ENCODE results near the gene SELENOO.
"Not testable (repeated sequence)": the region's sequence is repeated elsewhere in the genome, so short reads cannot be mapped to it uniquely, and the experiment has no call there.

SELENOO gene

DNA sequence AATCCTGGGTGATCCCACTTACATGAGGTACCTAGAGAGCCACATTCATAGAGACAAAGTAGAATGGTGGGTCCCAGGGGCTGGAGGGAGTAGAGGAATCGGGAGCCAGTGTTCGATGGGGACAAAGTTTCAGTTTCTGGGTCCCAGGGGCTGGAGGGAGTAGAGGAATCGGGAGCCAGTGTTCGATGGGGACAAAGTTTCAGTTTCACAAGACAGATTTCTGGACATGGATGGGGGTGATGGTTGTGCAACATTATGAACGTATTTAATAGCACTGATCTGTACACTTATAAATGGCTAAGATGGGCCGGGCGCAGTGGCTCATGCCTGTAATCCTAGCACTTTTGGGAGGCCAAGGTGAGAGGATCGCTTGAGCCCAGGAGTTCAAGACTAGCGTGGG is 4.2 kb downstream of the SELENOO start:
- not testable (repeated sequence) for H3K4me1 ChIP-seq (ENCODE audit: control insufficient read depth, insufficient read depth, low read length, poor library complexity, severe bottlenecking); H3K4me3 ChIP-seq (ENCODE audit: extremely low read depth, insufficient read depth, low read length, poor library complexity, severe bottlenecking); H3K27ac ChIP-seq (ENCODE audit: low read depth, low read length, severe bottlenecking)
- H3K36me3 ChIP-seq (ENCODE audit: control insufficient read depth, insufficient read depth, low read length) = peaks cover 64% of the 10 kb centered on the region
- WGBS, 2 experiments (ENCODE audit: insufficient coverage in 2 of 2) = 92 to 97% methylated on average over 9 of the region's 9 CpGs
- peaks cover 10% of the 10 kb centered on the region for H3K9me3 ChIP-seq (ENCODE audit: control insufficient read depth, low read length)

- 96 to 97% methylated on average over 37 to 39 of the region's 45 CpGs for WGBS, 2 experiments (ENCODE audit: insufficient coverage in 2 of 2)
- H3K27ac ChIP-seq (ENCODE audit: low read depth, low read length, severe bottlenecking) = no peak overlapping the region
These were observed 5.2 kb downstream of the SELENOO start for GRCh38 chr22:50205781-50206569.

GRCh38 chr22:50206599-50206998 is 5.8 kb downstream of the SELENOO start:
- H3K9me3 ChIP-seq (ENCODE audit: control insufficient read depth, low read length) = peaks cover 10% of the 10 kb centered on the region
- H3K36me3 ChIP-seq (ENCODE audit: control insufficient read depth, insufficient read depth, low read length) = peaks cover 80% of the 10 kb centered on the region
- 63 to 64% methylated on average over 8 to 10 of the region's 10 CpGs for WGBS, 2 experiments (ENCODE audit: insufficient coverage in 2 of 2)
- H3K4me3 ChIP-seq (ENCODE audit: extremely low read depth, insufficient read depth, low read length, poor library complexity, severe bottlenecking) = no peak overlapping the region
- H3K4me1 ChIP-seq (ENCODE audit: control insufficient read depth, insufficient read depth, low read length, poor library complexity, severe bottlenecking) = peaks cover 8% of the 10 kb centered on the region
- H3K27ac ChIP-seq (ENCODE audit: low read depth, low read length, severe bottlenecking) = no peak overlapping the region

More at GRCh38 chr22:50205781-50206569, 5.2 kb downstream of the SELENOO start:
- Histone ChIP-seq H3K4me1 (ENCODE audit: control insufficient read depth, insufficient read depth, low read length, poor library complexity, severe bottlenecking) (peaks cover 8% of the 10 kb centered on the region), H3K4me3 (ENCODE audit: extremely low read depth, insufficient read depth, low read length, poor library complexity, severe bottlenecking) (no peak overlapping the region), H3K9me3 (ENCODE audit: control insufficient read depth, low read length) (peaks cover 10% of the 10 kb centered on the region), H3K36me3 (ENCODE audit: control insufficient read depth, insufficient read depth, low read length) (peaks cover 74% of the 10 kb centered on the region)

DNA sequence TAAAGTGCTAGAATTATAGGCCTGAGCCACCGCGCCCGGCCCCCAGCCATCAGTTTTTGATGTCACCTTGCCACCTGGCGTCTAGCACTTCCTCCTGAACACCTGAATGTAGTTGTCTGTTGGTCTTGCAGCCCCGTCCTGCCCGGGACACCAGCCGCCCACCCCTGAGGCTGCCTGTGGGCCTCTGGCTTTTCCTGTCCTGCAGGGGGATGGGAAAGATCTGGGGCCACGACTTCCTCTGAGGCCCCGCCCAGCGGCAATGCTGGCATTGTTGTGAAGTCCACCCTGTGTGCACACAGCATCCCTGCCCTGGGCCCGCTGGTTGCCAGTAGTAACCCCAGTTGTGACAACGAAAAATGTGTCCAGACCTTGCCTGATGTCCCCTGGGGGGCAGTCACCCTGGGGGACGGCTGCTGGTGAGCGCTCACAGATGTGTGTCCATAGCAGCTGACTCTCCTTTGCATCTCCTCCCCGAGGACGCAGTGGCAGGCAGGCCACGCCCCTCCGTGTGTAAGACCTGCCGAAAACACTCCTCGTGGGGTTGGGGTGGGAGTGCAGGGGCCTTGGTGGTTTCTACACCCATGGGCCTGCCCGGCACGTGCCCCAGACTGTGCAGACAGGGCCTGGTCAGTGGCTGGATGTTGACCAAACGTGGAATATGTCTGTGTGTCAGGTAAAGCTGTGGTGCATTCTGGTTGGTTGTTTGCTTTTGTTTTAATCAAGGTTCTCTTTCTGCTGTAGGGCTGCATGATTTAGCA is 6.8 kb downstream of the SELENOO start:
- peaks cover 9% of the 10 kb centered on the region for H3K9me3 ChIP-seq (ENCODE audit: control insufficient read depth, low read length)
- H3K4me1 ChIP-seq (ENCODE audit: control insufficient read depth, insufficient read depth, low read length, poor library complexity, severe bottlenecking) = peaks cover 8% of the 10 kb centered on the region
- no peak overlapping the region for H3K4me3 ChIP-seq (ENCODE audit: extremely low read depth, insufficient read depth, low read length, poor library complexity, severe bottlenecking)
- 88 to 92% methylated on average over 18 to 23 of the region's 23 CpGs for WGBS, 2 experiments (ENCODE audit: insufficient coverage in 2 of 2)
- H3K27ac ChIP-seq (ENCODE audit: low read depth, low read length, severe bottlenecking) = no peak overlapping the region
- peaks cover 86% of the 10 kb centered on the region for H3K36me3 ChIP-seq (ENCODE audit: control insufficient read depth, insufficient read depth, low read length)

DNA sequence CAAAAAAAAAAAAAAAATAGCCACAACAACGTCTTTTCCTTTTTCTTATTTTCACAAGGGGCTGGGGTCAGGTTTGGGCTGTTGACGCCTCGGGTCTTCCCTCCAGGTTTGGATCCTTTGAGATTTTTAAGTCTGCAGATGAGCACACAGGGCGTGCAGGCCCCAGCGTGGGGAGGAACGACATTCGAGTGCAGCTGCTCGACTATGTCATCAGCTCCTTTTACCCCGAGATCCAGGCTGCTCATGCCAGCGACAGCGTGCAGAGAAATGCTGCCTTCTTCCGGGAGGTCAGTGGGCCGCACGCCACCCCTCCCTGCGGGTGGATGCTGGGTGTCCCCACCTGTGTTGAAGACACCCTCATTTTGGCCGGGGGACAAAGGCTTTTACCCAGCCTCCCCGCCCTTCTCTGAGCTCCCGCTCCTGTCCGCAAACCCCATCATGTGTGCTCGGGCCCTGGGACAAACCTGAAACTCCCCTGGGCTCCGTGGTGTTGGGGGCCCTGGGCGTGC is 7.7 kb downstream of the SELENOO start:
- WGBS, 2 experiments (ENCODE audit: insufficient coverage in 2 of 2) = 94 to 96% methylated on average over 21 to 22 of the region's 22 CpGs
- Histone ChIP-seq H3K27ac (ENCODE audit: low read depth, low read length, severe bottlenecking) (no peak overlapping the region), H3K36me3 (ENCODE audit: control insufficient read depth, insufficient read depth, low read length) (peaks cover 85% of the 10 kb centered on the region)

DNA sequence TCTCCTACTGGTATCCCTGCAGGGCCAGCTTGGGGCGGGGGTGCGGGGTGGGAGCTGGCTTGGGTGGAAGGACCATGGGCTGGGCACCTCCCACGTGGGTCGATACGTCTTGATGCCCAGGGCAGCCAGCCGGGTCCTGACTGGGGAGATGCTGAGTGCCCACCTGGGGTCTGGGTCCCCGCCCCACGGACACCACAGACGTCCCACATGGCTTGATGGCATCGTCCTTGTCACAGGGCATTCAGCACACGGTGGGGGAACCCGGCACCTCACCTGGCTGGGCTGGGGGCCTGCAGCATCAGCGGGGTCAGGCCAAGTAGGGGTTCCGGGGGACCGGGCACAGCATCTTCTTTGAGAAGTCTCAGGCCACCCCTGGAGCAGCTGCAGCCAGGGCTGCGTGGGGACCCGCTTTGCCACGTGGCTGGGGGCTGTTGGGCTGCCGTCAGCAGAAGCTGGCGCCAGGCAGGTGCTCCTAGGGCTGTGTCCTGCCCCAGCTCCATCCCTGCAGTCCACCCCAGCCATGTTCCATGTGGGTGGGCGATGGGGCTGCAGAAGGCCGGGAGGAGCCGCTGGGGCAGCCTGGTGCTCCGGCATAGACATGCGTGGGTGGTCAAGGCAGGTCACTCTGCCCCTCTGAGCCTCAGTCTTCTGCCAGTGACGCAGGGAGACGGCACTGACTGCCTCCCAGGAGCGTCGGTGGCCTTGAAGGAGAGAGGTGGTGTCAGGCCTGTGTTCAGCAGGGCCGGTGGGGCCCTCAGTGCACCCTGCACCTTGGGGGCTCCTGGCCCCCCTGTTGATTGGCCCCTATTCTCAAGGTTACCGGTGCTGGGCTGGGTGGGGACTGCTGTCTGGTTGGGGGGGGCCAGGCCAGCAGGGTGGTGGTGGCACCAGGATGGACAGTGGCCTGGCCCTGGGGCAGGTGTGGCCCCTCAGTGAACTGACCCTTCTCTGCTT is 8.4 kb downstream of the SELENOO start:
- peaks cover 84% of the 10 kb centered on the region for H3K36me3 ChIP-seq (ENCODE audit: control insufficient read depth, insufficient read depth, low read length)
- H3K4me1 ChIP-seq (ENCODE audit: control insufficient read depth, insufficient read depth, low read length, poor library complexity, severe bottlenecking) = peaks cover 8% of the 10 kb centered on the region
- 92% methylated on average over 29 to 30 of the region's 31 CpGs for WGBS, 2 experiments (ENCODE audit: insufficient coverage in 2 of 2)
- no peak overlapping the region for H3K4me3 ChIP-seq (ENCODE audit: extremely low read depth, insufficient read depth, low read length, poor library complexity, severe bottlenecking)
- no peaks in the 10 kb centered on the region for H3K9me3 ChIP-seq (ENCODE audit: control insufficient read depth, low read length)
- H3K27ac ChIP-seq (ENCODE audit: low read depth, low read length, severe bottlenecking) = no peak overlapping the region

More for the DNA sequence above, 7.7 kb downstream of the SELENOO start:
- Histone ChIP-seq H3K4me3 (ENCODE audit: extremely low read depth, insufficient read depth, low read length, poor library complexity, severe bottlenecking) (no peak overlapping the region), H3K4me1 (ENCODE audit: control insufficient read depth, insufficient read depth, low read length, poor library complexity, severe bottlenecking) (peaks cover 8% of the 10 kb centered on the region), H3K9me3 (ENCODE audit: control insufficient read depth, low read length) (peaks cover under 1% of the 10 kb centered on the region)

DNA sequence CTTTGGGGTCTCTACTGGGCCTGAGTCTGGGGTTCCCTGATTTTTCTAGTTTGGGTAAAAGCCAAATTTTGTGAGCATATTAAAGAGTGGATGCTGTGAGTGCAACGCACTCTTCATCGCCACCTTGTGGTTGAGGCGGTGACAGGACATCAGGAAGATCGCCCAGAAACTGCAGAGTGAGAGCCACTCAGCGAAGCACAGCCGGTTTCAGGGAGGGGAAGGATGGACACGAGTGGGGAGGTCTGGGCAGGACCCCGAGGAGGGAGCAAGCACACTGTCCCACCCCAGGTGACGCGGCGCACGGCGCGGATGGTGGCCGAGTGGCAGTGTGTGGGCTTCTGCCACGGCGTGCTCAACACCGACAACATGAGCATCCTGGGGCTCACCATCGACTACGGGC is 9.1 kb downstream of the SELENOO start:
- 74 to 75% methylated on average over 16 to 20 of the region's 20 CpGs for WGBS, 2 experiments (ENCODE audit: insufficient coverage in 2 of 2)
- Histone ChIP-seq H3K9me3 (ENCODE audit: control insufficient read depth, low read length) (no peaks in the 10 kb centered on the region), H3K36me3 (ENCODE audit: control insufficient read depth, insufficient read depth, low read length) (peaks cover 84% of the 10 kb centered on the region), H3K27ac (ENCODE audit: low read depth, low read length, severe bottlenecking) (no peak overlapping the region), H3K4me3 (ENCODE audit: extremely low read depth, insufficient read depth, low read length, poor library complexity, severe bottlenecking) (no peak overlapping the region), H3K4me1 (ENCODE audit: control insufficient read depth, insufficient read depth, low read length, poor library complexity, severe bottlenecking) (peaks cover 8% of the 10 kb centered on the region)

DNA sequence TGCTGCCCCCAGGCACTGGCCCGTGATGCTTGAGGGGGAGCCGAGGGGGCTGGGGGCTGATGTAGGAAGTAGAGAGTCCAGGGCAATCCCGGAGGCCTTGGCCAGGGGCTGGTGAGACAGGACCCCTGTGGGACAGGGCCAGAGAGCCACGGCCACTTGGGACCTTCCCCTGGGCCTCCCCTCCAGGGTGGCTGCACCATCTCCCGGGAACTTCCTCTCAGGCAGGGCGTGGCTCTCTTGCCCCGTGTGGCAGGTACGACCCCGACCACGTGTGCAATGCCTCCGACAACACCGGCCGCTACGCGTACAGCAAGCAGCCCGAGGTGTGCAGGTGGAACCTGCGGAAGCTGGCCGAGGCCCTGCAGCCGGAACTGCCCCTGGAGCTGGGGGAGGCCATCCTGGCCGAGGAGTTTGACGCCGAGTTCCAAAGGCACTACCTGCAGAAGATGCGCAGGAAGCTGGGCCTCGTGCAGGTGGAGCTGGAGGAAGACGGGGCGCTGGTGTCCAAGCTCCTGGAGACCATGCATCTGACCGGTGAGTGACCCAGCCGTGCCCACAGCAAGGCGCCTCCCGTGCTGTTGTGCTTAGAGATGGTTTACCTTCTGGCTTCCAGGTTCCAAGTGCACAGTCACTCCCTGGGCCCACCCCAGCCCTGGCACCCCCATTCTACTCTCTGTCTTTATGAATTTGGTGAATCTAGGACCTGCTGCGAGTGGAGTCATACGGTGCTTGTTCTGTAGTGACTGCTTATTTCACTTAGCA is 9.7 kb downstream of the SELENOO start:
- no peak overlapping the region for H3K27ac ChIP-seq (ENCODE audit: low read depth, low read length, severe bottlenecking)
- H3K9me3 ChIP-seq (ENCODE audit: control insufficient read depth, low read length) = no peaks in the 10 kb centered on the region
- peaks cover 8% of the 10 kb centered on the region for H3K4me1 ChIP-seq (ENCODE audit: control insufficient read depth, insufficient read depth, low read length, poor library complexity, severe bottlenecking)
- H3K36me3 ChIP-seq (ENCODE audit: control insufficient read depth, insufficient read depth, low read length) = peaks cover 83% of the 10 kb centered on the region
- WGBS, 2 experiments (ENCODE audit: insufficient coverage in 2 of 2) = 95 to 97% methylated on average over 30 to 32 of the region's 32 CpGs
- H3K4me3 ChIP-seq (ENCODE audit: extremely low read depth, insufficient read depth, low read length, poor library complexity, severe bottlenecking) = no peak overlapping the region

DNA sequence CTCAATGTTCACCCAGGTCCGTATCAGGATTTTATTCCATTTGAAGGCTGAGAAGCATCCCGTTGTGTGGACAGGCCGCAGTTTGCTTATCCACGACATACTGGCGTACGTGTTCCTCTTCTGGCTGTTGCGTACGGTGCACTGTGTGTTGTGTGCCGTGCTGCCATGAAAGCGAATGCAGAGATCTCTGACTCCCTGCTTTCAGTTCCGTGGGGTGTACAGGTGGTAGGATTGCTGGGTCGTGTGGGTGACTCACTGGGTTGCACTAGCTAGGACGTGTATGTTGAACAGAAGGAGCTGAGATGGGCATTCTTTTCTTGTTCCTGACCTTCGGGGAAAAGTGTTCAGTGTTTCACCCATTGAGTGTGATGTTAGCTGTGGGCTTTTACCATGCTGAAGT is 10.3 kb downstream of the SELENOO start:
- Histone ChIP-seq H3K36me3 (ENCODE audit: control insufficient read depth, insufficient read depth, low read length) (peaks cover 83% of the 10 kb centered on the region), H3K9me3 (ENCODE audit: control insufficient read depth, low read length) (no peaks in the 10 kb centered on the region), H3K4me3 (ENCODE audit: extremely low read depth, insufficient read depth, low read length, poor library complexity, severe bottlenecking) (no peak overlapping the region), H3K27ac (ENCODE audit: low read depth, low read length, severe bottlenecking) (no peak overlapping the region), H3K4me1 (ENCODE audit: control insufficient read depth, insufficient read depth, low read length, poor library complexity, severe bottlenecking) (peaks cover 8% of the 10 kb centered on the region)
- WGBS, 2 experiments (ENCODE audit: insufficient coverage in 2 of 2) = 97% methylated on average over 11 to 12 of the region's 14 CpGs
